Measurements from ENCODE around the gene CYRIA.

Gene CYRIA

GRCh38 chr2:16693854-16694253 lies 28.2 kb upstream of the CYRIA start:
- TF ChIP-seq CTCF (IDR thresholded peaks at IDR 0.05; ENCODE audit: borderline replicate concordance, insufficient read depth, low read depth, low read length) = no peak
- H3K4me3 ChIP-seq (ENCODE audit: low read depth, low read length) = no peak overlapping the region

- H3K4me3 ChIP-seq (ENCODE audit: low read depth, low read length) = no peak overlapping the region
- no peak for TF ChIP-seq CTCF (IDR thresholded peaks at IDR 0.05; ENCODE audit: borderline replicate concordance, insufficient read depth, low read depth, low read length)
These were observed 25.6 kb upstream of the CYRIA start for GRCh38 chr2:16691261-16691660.

GRCh38 chr2:16687955-16688354 lies 22.3 kb upstream of the CYRIA start:
- H3K4me3 ChIP-seq (ENCODE audit: low read depth, low read length) = no peak overlapping the region
- no peak for TF ChIP-seq CTCF (IDR thresholded peaks at IDR 0.05; ENCODE audit: borderline replicate concordance, insufficient read depth, low read depth, low read length)

- TF ChIP-seq CTCF (IDR thresholded peaks at IDR 0.05; ENCODE audit: borderline replicate concordance, insufficient read depth, low read depth, low read length) = no peak
- no peak overlapping the region for H3K4me3 ChIP-seq (ENCODE audit: low read depth, low read length)
These were observed 21.6 kb upstream of the CYRIA start for GRCh38 chr2:16687222-16687621.

- H3K4me3 ChIP-seq (ENCODE audit: low read depth, low read length) = no peak overlapping the region
- no peak for TF ChIP-seq CTCF (IDR thresholded peaks at IDR 0.05; ENCODE audit: borderline replicate concordance, insufficient read depth, low read depth, low read length)
These were observed 21.0 kb upstream of the CYRIA start for GRCh38 chr2:16686641-16687040.

GRCh38 chr2:16685340-16685715 lies 19.7 kb upstream of the CYRIA start:
- H3K4me3 ChIP-seq (ENCODE audit: low read depth, low read length) = no peak overlapping the region
- no peak for TF ChIP-seq CTCF (IDR thresholded peaks at IDR 0.05; ENCODE audit: borderline replicate concordance, insufficient read depth, low read depth, low read length)

GRCh38 chr2:16684676-16685339 lies 19.2 kb upstream of the CYRIA start:
- TF ChIP-seq CTCF (IDR thresholded peaks at IDR 0.05; ENCODE audit: borderline replicate concordance, insufficient read depth, low read depth, low read length) = no peak
- H3K4me3 ChIP-seq (ENCODE audit: low read depth, low read length) = no peak overlapping the region
